Cortex of kidney (tissue), 1 donor: ENCODE data around the gene FURIN.
"Not testable (repeated sequence)": the region's sequence is repeated elsewhere in the genome, so short reads cannot be mapped to it uniquely, and the experiment has no call there.

Experiments used
- DNase-seq: peaks from one replicate; lab custom pipeline; 2025; lab: John Stamatoyannopoulos, UW

The FURIN gene

GRCh38 chr15:90844696-90845095 lies 23.7 kb upstream of the FURIN start:
- DNase-seq: no peak

- DNase-seq: no peak
These were observed 23.0 kb upstream of the FURIN start for GRCh38 chr15:90845201-90845949.

GRCh38 chr15:90849424-90849823 lies 19.0 kb upstream of the FURIN start:
- DNase-seq: not testable (repeated sequence)

GRCh38 chr15:90851114-90851513 lies 17.3 kb upstream of the FURIN start:
- DNase-seq: no peak

GRCh38 chr15:90851940-90852339 lies 16.4 kb upstream of the FURIN start:
- DNase-seq: no peak

- DNase-seq: no peak
These were observed 13.2 kb upstream of the FURIN start for GRCh38 chr15:90855139-90855538.

- no peak for DNase-seq
These were observed 11.1 kb upstream of the FURIN start for GRCh38 chr15:90857337-90857736.

- DNase-seq: no peak
These were observed 10.4 kb upstream of the FURIN start for GRCh38 chr15:90857883-90858443.

- no peak for DNase-seq
These were observed 8.9 kb upstream of the FURIN start for GRCh38 chr15:90859234-90860131.

GRCh38 chr15:90860450-90860849 lies 7.9 kb upstream of the FURIN start:
- DNase-seq: no peak

- DNase-seq: no peak
These were observed 7.3 kb upstream of the FURIN start for GRCh38 chr15:90860942-90861675.

- DNase-seq: no peak
These were observed 5.9 kb upstream of the FURIN start for GRCh38 chr15:90862487-90862886.

GRCh38 chr15:90862964-90863778 lies 5.2 kb upstream of the FURIN start:
- DNase-seq: no peak

- no peak for DNase-seq
These were observed 4.4 kb upstream of the FURIN start for GRCh38 chr15:90863987-90864386.

GRCh38 chr15:90864507-90864906 lies 3.9 kb upstream of the FURIN start:
- no peak for DNase-seq

GRCh38 chr15:90865702-90866101 lies 2.7 kb upstream of the FURIN start:
- DNase-seq: no peak

- DNase-seq: no peak
These were observed 2.1 kb upstream of the FURIN start for GRCh38 chr15:90866161-90866715.

GRCh38 chr15:90866800-90867199 lies 1.6 kb upstream of the FURIN start:
- no peak for DNase-seq

GRCh38 chr15:90869140-90869541 lies 753 bp downstream of the FURIN start:
- DNase-seq: no peak

GRCh38 chr15:90869601-90870353 lies 1.4 kb downstream of the FURIN start:
- DNase-seq: no peak
